ENCODE results near the gene PDE1A.

DNA sequence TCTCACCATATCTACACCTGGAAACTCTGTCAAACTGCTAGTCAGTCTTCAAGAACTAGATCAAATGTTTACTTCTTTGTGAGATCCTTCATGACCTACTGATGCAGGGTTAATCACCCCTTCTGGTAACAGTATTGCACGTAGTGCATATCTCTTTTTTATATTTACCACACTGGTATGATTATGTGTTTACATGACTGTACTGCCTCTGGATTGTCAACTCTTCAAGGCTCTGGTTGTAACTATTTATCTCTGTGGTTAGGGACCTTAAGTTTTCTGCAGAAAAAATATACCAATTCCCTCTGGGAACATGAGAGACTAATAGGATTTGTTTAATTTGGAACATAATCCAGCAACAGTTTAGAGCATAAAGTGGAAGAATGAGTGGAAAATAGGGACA, 135.5 kb downstream of the PDE1A start:
- TF ChIP-seq, protein P1, sequence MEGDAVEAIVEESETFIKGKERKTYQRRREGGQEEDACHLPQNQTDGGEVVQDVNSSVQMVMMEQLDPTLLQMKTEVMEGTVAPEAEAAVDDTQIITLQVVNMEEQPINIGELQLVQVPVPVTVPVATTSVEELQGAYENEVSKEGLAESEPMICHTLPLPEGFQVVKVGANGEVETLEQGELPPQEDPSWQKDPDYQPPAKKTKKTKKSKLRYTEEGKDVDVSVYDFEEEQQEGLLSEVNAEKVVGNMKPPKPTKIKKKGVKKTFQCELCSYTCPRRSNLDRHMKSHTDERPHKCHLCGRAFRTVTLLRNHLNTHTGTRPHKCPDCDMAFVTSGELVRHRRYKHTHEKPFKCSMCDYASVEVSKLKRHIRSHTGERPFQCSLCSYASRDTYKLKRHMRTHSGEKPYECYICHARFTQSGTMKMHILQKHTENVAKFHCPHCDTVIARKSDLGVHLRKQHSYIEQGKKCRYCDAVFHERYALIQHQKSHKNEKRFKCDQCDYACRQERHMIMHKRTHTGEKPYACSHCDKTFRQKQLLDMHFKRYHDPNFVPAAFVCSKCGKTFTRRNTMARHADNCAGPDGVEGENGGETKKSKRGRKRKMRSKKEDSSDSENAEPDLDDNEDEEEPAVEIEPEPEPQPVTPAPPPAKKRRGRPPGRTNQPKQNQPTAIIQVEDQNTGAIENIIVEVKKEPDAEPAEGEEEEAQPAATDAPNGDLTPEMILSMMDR (IDR thresholded peaks at IDR 0.05; ENCODE audit: low read depth, low read length, poor library complexity, severe bottlenecking) = no peak
- TF ChIP-seq EZH2phosphoT487 (IDR thresholded peaks at IDR 0.05; ENCODE audit: borderline replicate concordance, low read length) = no peak

Measured in DOHH2 (cell line).